ENCODE data around the gene DPYSL5.

DPYSL5 gene

GRCh38 chr2:26954135-26954534 is 106.2 kb downstream of the DPYSL5 start:
- no peak for DNase-seq (ENCODE audit: low read depth)
- TF ChIP-seq CTCF (conservative IDR thresholded peaks at IDR 0.05; ENCODE audit: control insufficient read depth, insufficient read depth, low read depth, low read length): no peak
- no peak overlapping the region for H3K4me3 ChIP-seq (ENCODE audit: control insufficient read depth, low read depth, low read length)

- H3K4me3 ChIP-seq (ENCODE audit: control insufficient read depth, low read depth, low read length): no peak overlapping the region
- DNase-seq (ENCODE audit: low read depth): no peak
- no peak for TF ChIP-seq CTCF (conservative IDR thresholded peaks at IDR 0.05; ENCODE audit: control insufficient read depth, insufficient read depth, low read depth, low read length)
These were observed 109.1 kb downstream of the DPYSL5 start for GRCh38 chr2:26957041-26957440.

- no peak overlapping the region for H3K4me3 ChIP-seq (ENCODE audit: control insufficient read depth, low read depth, low read length)
- no peak for DNase-seq (ENCODE audit: low read depth)
- no peak for TF ChIP-seq CTCF (conservative IDR thresholded peaks at IDR 0.05; ENCODE audit: control insufficient read depth, insufficient read depth, low read depth, low read length)
These were observed 109.6 kb downstream of the DPYSL5 start for GRCh38 chr2:26957534-26957933.

GRCh38 chr2:26959331-26959730 is 111.4 kb downstream of the DPYSL5 start:
- no peak overlapping the region for H3K4me3 ChIP-seq (ENCODE audit: control insufficient read depth, low read depth, low read length)
- TF ChIP-seq CTCF (conservative IDR thresholded peaks at IDR 0.05; ENCODE audit: control insufficient read depth, insufficient read depth, low read depth, low read length): no peak
- DNase-seq (ENCODE audit: low read depth): no peak

- no peak overlapping the region for H3K4me3 ChIP-seq (ENCODE audit: control insufficient read depth, low read depth, low read length)
- DNase-seq (ENCODE audit: low read depth): no peak
- no peak for TF ChIP-seq CTCF (conservative IDR thresholded peaks at IDR 0.05; ENCODE audit: control insufficient read depth, insufficient read depth, low read depth, low read length)
These were observed 116.7 kb downstream of the DPYSL5 start for GRCh38 chr2:26964446-26965130.

- no peak for TF ChIP-seq CTCF (conservative IDR thresholded peaks at IDR 0.05; ENCODE audit: control insufficient read depth, insufficient read depth, low read depth, low read length)
- no peak for DNase-seq (ENCODE audit: low read depth)
These were observed 120.1 kb downstream of the DPYSL5 start for GRCh38 chr2:26968001-26968400.

More at GRCh38 chr2:26968001-26968400, 120.1 kb downstream of the DPYSL5 start:
- H3K4me3 ChIP-seq (ENCODE audit: control insufficient read depth, low read depth, low read length): no peak overlapping the region
